GM18909 (cell line): ENCODE results near the gene MMADHC.

ENCODE experiments used
- ATAC-seq: cut with Tn5 transposase; IDR thresholded peaks from one replicate; pipeline ENCODE4 v1.9.1; 2021; ENCODE audit warnings: mild to moderate bottlenecking; ENCODE audit not compliant: unreplicated experiment, poor library complexity

The MMADHC gene

DNA sequence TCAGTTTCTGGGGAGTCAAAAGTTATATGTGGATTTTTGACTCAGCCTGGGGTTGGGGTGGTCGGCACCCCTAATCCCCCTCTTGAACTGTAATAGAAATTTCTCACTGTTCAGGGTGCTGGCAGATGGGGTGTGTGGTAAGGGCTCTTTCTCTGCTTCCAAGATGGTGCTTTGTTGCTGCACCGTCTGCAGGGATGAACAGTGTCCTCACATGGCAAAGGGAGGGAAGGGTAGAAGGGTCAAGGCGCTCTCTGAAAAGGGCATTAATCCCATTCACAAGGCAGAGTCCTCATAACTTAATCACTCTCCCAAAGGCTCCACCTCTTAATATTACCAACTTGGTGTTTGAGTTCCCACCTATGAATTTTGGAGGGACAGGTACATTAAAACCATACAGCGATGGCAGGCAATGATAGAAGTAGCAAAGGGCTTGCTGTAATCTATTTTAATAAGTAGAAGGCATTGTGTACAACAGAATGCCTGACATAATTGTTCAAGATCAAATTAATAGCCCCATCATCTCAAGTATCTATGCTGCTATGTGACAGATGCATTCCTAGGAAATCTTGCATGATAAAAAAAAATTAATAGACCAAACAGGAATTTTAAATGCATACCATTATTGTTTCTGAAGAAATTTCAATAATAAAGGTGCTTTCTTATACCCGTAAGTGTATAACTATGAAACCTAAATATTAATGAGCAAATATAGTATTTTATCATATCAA, 28.1 kb downstream of the MMADHC start:
- no peak for ATAC-seq

DNA sequence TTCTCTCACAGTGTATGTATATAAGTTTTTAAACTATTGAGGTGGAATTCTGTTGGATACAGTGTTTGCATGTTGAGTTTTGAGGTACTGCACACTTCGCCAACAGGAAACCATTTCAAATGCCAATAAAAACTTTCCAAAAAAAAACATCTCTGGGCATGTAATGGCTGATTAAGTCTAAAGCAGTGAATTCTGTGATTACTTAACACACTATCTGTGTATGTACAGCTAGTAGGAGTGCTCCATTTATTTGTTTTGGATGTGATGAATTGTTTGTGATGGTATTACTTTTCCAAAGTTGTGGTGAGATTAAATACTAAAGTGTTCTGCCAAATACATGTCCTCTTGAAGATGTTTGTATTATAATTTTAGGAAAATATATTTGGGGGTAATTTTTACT, 31.1 kb downstream of the MMADHC start:
- no peak for ATAC-seq

GRCh38 chr2:149552830-149553229, 34.7 kb downstream of the MMADHC start:
- ATAC-seq = no peak

GRCh38 chr2:149552226-149552625, 35.3 kb downstream of the MMADHC start:
- no peak for ATAC-seq

- no peak for ATAC-seq
Measured at GRCh38 chr2:149544692-149545091, 42.9 kb downstream of the MMADHC start.

DNA sequence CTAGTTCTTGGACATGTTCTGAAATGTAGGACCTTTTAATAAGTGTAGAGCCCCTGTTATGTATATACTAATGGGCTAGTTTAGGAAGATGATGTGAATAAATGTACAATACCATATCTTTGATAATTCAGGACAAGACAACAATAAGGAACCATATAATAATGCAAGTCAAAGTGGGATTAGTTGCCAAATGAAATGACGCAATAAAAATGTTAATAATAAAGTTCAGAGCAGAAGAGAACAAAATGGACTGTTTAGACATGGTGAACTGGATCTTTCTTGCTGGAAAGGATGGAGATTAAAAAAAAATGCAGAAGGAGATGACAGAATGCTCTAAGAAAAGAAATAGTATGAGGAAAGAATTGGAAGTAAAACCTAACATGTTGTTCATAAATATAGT, 43.7 kb downstream of the MMADHC start:
- ATAC-seq = no peak

GRCh38 chr2:149540138-149540537, 47.4 kb downstream of the MMADHC start:
- no peak for ATAC-seq

DNA sequence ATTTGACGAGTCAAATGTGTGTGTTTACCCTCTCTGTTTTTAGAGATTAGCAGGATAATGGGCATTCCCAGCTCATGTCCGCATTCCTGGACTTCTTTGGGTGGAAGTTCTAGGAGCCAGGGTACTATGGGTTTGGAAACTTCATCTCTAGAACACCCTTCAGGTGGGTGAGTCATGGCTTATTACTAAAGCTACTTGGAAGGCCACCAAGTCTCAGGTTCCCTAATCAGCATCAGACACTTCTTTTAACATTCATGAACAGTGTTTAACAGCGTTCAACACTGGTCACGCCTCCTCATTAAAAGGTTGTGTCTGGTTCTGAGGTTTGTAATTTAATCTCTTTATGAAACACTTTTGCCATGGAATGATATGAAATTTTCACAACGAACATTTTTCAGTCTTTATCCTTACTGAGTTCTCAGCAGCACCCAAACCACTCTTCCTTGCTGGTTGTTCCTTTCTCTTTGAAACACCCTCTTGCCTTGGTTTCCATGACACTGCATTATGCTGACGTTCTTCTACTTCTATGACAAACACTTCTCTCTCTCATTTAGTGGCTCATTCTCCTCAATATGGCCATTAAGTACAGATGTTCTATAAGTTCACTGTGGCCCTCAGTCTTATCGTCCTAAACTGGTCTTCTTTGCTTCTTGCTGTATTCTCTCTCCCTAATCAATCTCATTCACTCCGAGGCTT, 49.3 kb downstream of the MMADHC start:
- ATAC-seq = no peak

DNA sequence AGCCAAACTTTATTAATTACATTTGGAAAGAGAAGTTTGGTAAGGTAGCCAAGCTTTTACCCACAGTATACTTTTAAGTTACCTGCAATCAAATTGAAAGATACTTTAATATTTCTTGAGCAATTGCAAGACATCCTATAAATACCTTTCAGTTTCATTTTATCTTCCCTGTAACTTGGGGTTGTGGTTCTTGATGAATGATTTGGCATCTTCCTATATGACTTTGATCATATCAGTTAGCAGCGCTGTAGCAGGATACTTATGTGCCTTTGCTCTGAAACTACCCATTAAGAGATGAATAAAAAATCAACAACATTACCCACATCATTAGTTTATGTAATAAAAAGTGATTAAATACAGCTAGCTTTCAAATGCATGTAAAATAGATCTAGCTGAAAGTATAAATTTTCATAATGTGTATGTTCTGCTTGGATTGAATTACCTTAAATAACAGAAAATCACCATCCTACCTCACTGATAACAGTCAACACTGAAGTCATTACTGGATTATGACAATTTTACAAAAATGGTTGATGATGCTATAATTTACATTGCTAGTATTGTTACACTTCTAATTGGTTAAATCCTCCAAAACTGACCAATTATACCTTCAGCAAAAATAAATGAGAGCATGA, 50.4 kb downstream of the MMADHC start:
- ATAC-seq = no peak

- ATAC-seq = no peak
Measured at GRCh38 chr2:149536649-149537048, 50.9 kb downstream of the MMADHC start.

DNA sequence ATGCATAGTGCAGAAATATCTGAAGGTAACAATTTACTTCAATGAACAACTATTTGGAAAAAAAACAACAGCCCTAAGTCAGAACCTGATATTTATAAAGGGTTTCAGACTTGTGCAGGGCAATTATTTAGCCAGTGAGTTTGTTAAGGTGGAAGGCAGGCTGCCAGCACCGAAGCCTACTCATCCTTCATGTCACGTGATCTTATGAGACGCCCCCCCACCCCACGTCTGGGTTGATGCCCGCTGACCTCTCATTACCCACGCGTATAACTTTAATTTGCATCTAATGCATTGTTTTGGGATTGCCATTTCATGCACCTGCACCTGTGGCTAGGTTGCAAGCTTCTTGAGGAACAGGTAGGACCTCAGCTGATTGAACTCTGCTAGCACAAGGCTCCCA, 52.9 kb downstream of the MMADHC start:
- no peak for ATAC-seq

- ATAC-seq = no peak
Measured at GRCh38 chr2:149528983-149529382, 58.6 kb downstream of the MMADHC start.

- no peak for ATAC-seq
Measured at GRCh38 chr2:149527998-149528755, 59.4 kb downstream of the MMADHC start.

DNA sequence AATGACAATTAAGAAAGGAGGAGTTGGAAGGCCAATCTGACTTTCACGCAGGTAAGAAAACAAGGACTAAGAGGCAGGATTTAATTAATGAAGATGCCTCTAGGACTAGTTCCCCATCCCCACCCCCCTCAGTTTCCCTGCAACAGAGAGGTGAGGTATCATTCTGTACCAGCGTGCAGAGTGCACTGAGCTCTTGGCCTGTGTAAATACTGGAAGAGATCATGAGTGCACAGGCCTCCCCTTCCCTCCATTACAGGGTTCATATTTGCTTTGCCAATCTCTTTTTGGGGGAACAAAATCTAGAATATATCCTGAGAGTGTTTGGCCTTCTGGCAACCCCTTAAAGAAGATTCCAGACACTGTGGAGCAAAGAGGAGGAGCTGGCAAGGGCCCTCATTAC, 60.9 kb downstream of the MMADHC start:
- no peak for ATAC-seq

DNA sequence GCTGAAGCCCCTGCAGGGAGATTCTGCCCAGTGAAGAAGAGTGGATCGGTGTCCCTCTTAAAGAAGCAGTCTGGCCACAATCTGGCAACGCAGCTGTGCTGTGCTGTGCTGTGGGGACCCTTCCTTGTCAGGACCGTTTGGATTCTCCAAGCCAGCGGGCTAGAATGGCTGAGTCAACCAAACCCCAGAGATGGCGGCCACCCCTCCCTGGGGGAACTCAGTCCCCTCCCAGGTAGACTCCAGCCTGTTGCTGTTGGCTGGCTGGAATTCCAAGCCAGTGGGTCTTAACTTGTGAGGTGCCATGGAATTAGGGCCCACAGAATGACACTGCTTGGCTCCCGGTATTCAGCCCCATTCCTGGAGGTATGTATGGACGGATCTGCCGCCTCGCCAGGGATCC, 62.3 kb downstream of the MMADHC start:
- ATAC-seq = no peak
